ENCODE measurements around the gene PTPRN2.

- no peak for TF ChIP-seq CTCF (IDR thresholded peaks at IDR 0.05)
- TF ChIP-seq POLR2A (IDR thresholded peaks at IDR 0.05) = no peak
Measured at GRCh38 chr7:157971501-157971900, 616.1 kb downstream of the PTPRN2 start.
